IPS-18c (cell line): ENCODE data around the gene MAPK12.

Source experiments
- H3K4me3 ChIP-seq: 2 replicates; pipeline ENCODE4 v1.7.0; 2013; ENCODE audit warnings: low read depth, mild to moderate bottlenecking, low read length, moderate library complexity; ENCODE audit not compliant: insufficient read depth
- H3K9me3 ChIP-seq: one replicate; pipeline ENCODE4 v1.6.1; 2013; ENCODE audit warnings: mild to moderate bottlenecking, low read length, moderate library complexity; ENCODE audit not compliant: control insufficient read depth, insufficient read depth

Gene MAPK12

GRCh38 chr22:50262460-50262911 is 1.0 kb upstream of the MAPK12 start:
- no peak overlapping the region for H3K4me3 ChIP-seq

GRCh38 chr22:50260801-50261614 is 475 bp downstream of the MAPK12 start:
- Histone ChIP-seq H3K9me3 (no peaks in the 10 kb centered on the region), H3K4me3 (peak overlapping the region; percentile 55)

More at GRCh38 chr22:50262460-50262911, 1.0 kb upstream of the MAPK12 start:
- no peaks in the 10 kb centered on the region for H3K9me3 ChIP-seq

GRCh38 chr22:50260434-50260800 is 1.1 kb downstream of the MAPK12 start:
- Histone ChIP-seq H3K4me3 (peak overlapping the region; percentile 55), H3K9me3 (no peaks in the 10 kb centered on the region)

- no peak overlapping the region for H3K4me3 ChIP-seq
Observed at GRCh38 chr22:50259302-50259701, 2.2 kb downstream of the MAPK12 start.

GRCh38 chr22:50258361-50259292 is 2.9 kb downstream of the MAPK12 start:
- Histone ChIP-seq H3K9me3 (no peaks in the 10 kb centered on the region), H3K4me3 (no peak overlapping the region)

More at GRCh38 chr22:50259302-50259701, 2.2 kb downstream of the MAPK12 start:
- H3K9me3 ChIP-seq, result no peaks in the 10 kb centered on the region

GRCh38 chr22:50257451-50258360 is 3.8 kb downstream of the MAPK12 start:
- no peak overlapping the region for H3K4me3 ChIP-seq

GRCh38 chr22:50257041-50257440 is 4.4 kb downstream of the MAPK12 start:
- Histone ChIP-seq H3K4me3 (no peak overlapping the region), H3K9me3 (no peaks in the 10 kb centered on the region)

More at GRCh38 chr22:50257451-50258360, 3.8 kb downstream of the MAPK12 start:
- H3K9me3 ChIP-seq, result no peaks in the 10 kb centered on the region

GRCh38 chr22:50256258-50256862 is 5.1 kb downstream of the MAPK12 start:
- Histone ChIP-seq H3K4me3 (no peak overlapping the region), H3K9me3 (no peaks in the 10 kb centered on the region)

- Histone ChIP-seq H3K4me3 (no peak overlapping the region), H3K9me3 (no peaks in the 10 kb centered on the region)
Observed at GRCh38 chr22:50255607-50256006, 5.9 kb downstream of the MAPK12 start.

- H3K9me3 ChIP-seq, result no peaks in the 10 kb centered on the region
Observed at GRCh38 chr22:50255099-50255498, 6.4 kb downstream of the MAPK12 start.

GRCh38 chr22:50253941-50254340 is 7.5 kb downstream of the MAPK12 start:
- Histone ChIP-seq H3K9me3 (no peaks in the 10 kb centered on the region), H3K4me3 (no peak overlapping the region)

More at GRCh38 chr22:50255099-50255498, 6.4 kb downstream of the MAPK12 start:
- H3K4me3 ChIP-seq, result no peak overlapping the region

- H3K9me3 ChIP-seq, result no peaks in the 10 kb centered on the region
Observed at GRCh38 chr22:50253046-50253915, 8.2 kb downstream of the MAPK12 start.

GRCh38 chr22:50252082-50253045 is 9.1 kb downstream of the MAPK12 start:
- Histone ChIP-seq H3K4me3 (peak overlapping the region; percentile 87; the same call in 1 of the 2 replicates), H3K9me3 (no peaks in the 10 kb centered on the region)

More at GRCh38 chr22:50253046-50253915, 8.2 kb downstream of the MAPK12 start:
- no peak overlapping the region for H3K4me3 ChIP-seq

GRCh38 chr22:50251477-50252081 is 9.9 kb downstream of the MAPK12 start:
- peak overlapping the region; percentile 87 for H3K4me3 ChIP-seq
- no peaks in the 10 kb centered on the region for H3K9me3 ChIP-seq
